ENCODE results near the gene TXNRD2.

- TF ChIP-seq CTCF (IDR thresholded peaks at IDR 0.05): no peak
- TF ChIP-seq EZH2 (IDR thresholded peaks at IDR 0.05): no peak
- TF ChIP-seq EZH2phosphoT487 (IDR thresholded peaks at IDR 0.05): no peak
Observed at GRCh38 chr22:19977296-19978243, 36.0 kb upstream of the TXNRD2 start.
